ENCODE measurements around the gene DDX41.
"Not testable (repeated sequence)": the region's sequence is repeated elsewhere in the genome, so short reads cannot be mapped to it uniquely, and the experiment has no call there.

GRCh38 chr5:177559446-177559941 is 42.7 kb upstream of the DDX41 start:
- TF ChIP-seq, protein P1, sequence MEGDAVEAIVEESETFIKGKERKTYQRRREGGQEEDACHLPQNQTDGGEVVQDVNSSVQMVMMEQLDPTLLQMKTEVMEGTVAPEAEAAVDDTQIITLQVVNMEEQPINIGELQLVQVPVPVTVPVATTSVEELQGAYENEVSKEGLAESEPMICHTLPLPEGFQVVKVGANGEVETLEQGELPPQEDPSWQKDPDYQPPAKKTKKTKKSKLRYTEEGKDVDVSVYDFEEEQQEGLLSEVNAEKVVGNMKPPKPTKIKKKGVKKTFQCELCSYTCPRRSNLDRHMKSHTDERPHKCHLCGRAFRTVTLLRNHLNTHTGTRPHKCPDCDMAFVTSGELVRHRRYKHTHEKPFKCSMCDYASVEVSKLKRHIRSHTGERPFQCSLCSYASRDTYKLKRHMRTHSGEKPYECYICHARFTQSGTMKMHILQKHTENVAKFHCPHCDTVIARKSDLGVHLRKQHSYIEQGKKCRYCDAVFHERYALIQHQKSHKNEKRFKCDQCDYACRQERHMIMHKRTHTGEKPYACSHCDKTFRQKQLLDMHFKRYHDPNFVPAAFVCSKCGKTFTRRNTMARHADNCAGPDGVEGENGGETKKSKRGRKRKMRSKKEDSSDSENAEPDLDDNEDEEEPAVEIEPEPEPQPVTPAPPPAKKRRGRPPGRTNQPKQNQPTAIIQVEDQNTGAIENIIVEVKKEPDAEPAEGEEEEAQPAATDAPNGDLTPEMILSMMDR (IDR thresholded peaks at IDR 0.05; ENCODE audit: low read length) = not testable (repeated sequence)
- TF ChIP-seq EZH2 (IDR thresholded peaks at IDR 0.05; ENCODE audit: borderline replicate concordance, low read length) = not testable (repeated sequence)

All from OCI-LY1 (cell line).